DMS153 (cell line): ENCODE results near the gene SOCS1.

Source experiments
- DNase-seq: peaks from one replicate; lab custom pipeline; 2025; lab: John Stamatoyannopoulos, UW

SOCS1 gene

DNA sequence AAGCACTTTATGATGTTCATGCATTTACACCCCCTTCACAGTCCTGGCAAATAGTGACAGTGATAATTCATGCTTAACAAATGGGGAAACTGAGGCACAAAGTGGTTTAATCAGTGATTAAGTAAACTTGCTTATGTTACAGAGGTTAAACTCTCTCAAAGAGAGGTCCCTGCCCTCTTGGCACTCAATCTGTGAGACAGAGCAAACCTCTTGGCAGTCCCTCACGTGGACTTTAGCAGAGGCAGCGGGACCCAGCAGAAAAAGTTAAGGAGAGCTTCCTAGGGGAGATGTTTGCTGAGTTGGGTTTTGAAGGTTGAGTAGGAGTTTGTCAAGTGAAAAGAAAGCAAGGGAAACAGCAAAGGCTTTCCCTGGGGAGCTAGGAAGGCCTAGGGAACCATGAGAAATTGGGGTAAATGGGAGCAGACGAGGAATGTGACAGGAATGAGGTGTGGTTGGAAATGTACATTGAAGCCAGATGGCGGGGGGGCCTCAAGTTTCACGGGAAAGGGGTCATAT, 10.7 kb downstream of the SOCS1 start:
- no peak for DNase-seq

DNA sequence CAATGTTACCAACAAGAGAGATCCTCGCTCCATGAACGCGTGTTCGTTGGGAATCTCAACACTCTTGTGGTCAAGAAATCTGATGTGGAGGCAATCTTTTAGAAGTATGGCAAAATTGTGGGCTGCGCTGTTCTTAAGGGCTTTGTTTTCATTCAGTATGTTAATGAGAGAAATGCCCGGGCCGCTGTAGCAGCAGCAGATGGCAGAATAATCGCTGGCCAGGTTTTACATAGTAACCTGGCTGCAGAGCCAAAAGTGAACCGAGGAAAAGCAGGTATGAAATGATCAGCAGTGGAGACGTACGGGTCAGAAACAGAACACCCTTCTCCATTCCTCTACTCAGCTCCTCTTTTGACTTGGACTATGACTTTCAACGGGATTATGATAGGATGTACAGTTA, 13.3 kb downstream of the SOCS1 start:
- DNase-seq, result no peak

DNA sequence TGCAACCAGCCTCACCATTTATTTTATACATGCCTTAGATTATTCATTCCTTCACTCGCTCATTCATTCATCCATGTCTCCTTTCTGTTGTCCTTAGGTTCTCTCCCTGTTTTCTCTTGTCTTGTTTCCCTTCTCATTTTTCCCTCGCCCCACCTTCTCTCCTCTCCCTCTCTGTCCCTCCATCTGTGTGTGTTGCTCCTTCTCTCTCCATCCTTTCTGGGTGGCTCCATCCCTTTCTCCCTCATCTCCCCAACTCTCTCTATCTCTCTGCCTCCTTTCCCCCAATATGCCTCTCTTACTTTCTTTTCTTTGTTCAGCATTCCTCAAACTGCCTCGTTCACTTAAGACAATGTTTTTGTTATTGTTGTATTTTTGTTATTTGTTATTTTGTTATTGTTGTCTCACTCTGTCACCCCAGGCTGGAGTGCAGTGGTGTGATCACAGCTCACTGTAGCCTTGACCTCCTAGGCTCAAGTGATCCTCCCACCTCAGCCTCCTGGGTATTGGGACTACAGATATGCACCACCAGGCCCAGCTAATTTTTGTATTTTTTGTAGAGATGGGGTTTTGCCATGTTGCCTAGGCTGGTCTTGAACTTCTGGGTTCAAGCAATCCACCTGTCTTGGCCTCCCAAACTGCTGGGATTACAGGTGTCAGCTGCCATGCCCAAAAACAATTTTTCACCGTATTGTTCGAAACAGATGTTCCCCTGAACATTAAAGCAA, 14.4 kb downstream of the SOCS1 start:
- DNase-seq, result no peak

DNA sequence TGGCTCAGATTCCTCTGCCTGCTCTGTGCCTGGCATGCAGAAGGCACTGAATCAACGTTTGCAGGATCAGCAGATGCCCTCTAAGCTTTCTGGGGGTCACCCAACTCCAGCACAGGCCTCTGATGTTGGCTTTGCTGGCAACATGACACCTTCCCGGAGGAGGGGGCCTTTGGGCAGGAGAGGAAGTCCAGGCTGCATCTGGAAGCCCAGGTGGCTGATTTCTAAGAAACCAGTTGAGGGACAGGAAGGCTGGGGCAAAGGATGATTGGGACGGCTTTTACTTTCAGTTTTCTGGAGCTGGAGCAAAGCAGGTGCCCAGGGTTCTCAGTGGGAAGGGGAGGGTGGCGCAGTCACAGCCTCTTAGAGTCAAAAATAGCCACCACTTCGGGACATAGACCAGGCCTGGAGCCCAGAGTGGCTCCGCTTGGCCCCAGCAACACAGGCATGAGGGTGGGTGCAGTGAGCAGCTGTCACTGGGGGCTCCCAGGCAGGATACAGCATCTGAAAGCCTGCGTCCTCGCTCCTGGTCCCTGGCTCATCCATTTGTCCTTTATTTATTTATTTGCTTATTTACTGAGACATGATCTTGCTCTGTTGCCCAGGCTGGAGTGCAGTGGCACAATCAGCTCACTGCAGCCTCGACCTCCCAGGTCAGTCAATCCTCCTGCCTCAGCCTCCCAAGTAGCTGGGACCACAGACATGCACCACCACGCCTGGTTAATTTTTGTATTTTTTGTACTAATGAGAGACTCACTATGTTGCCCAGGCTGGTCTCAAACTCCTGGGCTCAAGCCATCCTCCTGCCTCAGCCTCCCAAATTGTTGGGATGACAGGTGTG, 15.1 kb downstream of the SOCS1 start:
- DNase-seq, result no peak

DNA sequence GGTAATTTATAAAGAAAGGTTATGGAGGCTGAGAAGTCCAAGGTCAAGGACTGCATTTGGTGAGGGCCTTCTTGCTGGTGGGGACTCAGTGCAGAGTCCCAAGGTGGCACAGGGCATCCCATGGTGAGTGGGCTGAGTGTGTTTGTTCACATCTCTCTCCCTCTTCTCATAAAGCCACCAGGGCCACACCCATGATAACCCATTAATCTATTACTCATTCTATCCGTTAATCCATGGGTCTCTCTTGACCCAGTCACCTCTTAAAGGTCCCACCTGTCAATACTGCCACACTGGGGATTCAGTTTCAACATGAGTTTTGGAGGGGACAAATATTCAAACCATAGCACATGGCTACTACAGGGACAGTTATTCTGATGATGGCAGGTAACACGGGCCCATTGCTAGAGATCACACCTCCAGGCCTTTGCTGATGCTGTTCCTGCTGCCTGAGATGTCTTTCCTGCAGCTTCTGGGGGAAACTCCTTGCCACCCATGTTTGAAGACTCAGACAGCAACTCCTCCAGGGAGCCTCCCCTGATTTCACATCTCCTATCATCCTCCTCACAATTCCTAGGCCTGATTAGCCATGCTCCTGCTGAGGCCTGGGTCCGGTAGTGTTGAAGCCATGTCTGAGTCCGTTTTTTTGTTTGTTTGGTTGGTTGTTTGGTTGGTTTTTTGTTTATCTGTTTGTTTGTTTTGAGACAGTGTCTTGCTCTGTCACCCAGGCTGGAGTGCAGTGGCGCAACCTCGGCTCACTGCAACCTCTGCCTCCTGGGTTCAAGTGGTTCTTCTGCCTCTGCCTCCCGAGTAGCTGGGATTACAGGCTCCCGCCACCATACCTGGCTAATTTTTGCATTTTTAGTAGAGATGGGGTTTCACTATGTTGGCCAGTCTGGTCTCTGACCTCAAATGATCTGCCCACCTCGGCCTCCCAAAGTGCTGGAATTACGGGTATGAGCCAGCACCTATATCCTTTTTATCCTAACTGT, 16.1 kb downstream of the SOCS1 start:
- DNase-seq, result no peak

DNA sequence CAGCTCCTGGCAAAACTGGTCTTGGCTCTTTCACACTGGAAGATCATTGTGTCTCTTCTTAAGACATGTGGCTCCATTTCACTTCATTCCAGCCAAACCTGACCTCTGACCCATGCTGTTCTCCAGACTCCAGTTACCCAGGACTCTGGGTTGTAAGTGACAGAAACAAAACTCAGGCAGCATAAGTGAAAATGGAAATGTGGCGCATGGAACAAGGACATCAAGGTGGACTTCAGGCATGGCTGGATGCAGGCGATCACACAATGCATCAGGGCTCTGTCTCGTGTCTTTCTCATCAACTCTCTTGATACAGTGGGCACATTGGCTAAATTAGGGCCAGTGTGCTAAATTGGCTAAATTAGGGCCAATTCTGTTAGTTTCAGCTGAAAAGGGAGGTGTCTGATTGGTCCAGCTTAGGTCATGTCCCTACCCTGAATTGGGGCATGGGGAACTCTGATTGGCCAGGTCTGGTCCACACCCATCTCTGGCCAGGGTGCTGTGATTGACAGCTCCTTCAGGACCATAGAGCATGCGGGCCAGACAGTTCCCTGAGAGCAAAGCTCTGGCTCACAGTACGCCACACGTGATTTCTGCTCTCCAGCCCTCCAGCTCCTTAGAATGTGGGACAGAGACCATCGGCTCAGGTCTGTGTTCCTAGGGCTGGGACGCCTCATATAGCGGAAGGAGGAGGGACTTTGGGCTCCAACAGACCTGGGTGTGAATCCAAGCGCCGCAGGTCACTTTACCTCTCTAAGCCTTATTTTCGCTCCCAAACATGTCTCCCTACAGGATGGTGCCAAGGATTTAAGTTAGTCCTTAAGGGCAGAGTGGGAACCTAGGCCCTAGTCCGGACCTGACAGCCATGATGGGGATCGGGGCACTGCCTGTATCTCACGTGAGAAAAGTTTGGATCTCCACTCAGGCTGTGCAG, 17.5 kb downstream of the SOCS1 start:
- no peak for DNase-seq

DNA sequence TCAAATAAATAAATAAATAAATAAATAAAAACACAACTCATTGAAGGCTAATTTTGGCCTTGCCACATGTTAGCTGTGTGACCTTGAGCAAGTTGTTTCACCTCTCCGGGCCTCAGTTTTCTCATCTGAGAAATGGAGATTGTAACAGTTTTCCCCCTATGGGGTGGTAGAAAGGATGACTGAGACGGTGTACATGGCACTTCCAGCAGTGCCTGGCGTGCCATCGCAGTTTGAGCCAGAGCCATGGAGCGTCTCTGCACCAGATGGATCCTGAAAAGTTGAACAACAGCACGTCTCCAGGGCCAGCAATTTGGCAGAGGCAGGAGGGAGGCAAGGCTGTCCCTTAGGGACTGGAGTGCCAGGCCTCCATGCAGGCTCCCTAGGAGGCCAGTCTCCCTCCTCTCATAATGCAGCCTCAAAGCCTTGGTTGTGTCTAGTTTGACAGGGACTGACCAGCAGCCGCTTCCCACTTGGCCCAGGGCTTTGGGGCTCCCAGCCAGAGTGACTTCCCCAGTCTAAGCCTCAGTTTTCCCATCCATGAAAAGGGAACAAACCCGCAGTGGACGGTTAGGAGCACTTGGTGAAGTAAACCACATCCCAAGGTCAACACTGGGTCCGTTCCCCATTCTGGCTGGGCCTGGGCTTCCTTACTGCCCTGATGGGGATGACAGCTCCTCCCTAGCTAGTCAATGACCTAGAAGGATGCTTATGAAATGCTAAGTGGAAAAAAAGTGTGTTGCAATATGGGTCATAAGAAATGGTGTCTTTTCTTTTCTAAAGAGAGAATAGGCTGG, 19.3 kb downstream of the SOCS1 start:
- no peak for DNase-seq

DNA sequence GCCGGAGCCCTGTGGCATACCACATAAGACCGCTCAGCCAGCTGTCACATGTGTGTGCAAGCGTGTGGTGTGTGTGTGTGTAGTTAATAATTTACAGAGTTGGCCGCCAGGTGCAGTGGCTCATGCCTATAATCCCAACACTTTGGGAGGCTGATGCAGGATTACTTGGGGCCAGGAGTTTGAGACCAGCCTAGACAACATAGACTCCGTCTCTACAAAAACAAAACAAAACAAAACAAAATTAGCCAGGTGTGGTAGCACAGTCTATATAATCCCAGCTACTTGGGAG, 20.4 kb downstream of the SOCS1 start:
- DNase-seq, result no peak

DNA sequence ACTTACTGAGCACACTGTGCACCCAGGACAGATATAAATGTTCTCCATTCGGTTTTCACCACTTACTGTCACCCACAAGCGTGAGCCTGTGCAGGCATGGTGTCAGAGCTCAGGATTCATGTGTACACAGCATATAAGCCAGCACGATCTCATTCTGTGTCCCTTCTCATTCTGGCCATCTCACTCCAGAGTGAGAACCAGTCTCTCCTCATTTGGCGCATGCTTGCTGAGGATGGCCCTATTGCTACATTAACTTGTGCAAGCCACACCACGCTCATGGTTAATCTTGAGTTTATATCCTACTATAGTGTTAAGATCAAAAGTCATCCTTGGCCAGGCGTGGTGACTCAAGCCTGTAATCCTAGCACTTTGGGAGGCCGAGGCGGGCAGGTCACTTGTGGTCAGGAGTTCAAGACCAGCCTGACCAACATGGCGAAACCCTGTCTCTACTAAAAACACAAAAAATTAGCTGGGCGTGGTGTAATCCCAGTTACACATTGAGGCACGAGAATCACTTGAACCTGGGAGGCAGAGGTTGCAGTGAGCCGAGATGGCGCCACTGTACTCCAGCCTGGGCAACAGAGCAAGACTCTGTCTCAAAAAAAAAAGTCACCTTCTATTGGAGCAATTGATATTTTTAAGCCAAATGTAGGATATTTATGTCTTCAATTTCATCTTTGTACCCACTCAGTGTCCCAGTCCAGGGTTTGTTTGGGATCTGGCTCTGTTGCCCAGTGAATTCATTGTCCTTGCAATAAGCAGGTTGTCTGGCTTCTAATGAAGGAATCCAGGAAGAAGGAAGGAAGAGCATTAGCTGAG, 20.9 kb downstream of the SOCS1 start:
- DNase-seq, result no peak

DNA sequence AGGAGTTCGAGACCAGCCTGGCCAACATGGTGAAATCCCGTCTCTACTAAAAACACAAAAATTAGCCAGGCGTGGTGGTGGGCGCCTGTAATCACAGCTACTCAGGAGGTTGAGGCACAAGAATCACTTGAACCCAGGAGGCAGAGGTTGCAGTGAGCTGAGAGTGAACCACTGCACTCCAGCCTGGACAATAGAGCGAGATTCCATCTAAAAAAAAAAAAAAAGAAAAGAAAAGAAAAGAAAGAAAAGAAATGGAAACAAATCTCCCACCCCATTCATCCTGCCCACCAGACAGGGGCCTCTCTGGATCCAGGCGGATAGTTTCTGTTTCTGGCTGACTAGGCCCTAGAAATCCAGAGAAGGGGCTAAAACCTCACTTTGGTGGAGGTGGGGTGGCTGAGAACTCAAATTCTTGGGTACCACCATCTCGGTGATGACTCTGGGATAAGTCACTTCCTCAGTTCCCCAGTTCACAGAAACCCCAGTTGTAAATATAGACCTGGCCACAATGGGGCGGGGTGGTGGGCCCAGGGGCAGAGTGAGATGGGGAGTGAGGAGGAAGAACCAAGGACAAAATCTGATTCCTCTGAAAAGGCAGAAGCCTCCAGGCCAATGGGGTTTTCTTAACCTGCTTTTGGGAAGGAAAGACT, 22.2 kb downstream of the SOCS1 start:
- DNase-seq, result no peak

DNA sequence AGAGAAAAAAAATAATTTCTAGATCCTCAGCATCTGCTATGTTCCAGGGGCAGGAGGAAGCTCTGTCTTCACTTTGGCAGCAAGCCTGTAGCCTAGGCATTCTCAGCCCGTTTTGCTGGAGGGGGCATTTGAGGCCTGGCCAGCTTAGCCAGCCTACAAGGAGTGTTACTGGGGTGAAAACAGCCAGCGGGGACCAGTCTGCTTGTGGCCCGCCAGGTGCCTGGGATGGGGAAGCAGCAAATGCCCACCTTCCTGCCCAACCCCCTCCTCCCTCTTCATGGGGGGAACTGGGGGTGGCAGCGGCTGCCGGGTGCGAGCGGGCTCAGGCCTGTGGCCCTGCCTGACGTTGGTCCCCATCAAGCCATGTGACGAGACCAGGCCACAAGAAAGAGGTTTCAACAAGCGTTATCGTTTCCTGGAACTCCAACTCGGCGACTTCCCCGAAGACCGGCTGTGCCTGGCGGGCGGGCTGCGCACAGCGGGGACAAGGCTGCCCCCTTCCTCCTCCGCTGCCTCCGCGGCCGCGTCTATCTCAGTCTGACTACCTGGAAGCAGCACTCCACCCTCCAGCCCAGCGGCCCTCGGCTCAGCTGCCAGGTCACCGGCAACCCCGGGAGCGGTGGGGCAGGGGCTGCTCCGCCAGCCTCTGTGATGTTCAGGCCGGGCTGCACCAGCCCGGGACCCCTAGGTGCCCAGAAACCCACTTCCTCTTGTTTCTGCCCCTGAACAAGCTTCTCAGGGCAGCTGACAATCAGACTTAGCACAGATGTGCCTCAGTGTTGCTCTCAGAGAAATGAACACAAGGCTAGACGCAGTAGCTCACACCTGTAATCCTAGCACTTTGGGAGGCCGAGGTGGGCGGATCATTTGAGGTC, 22.9 kb downstream of the SOCS1 start:
- no peak for DNase-seq

DNA sequence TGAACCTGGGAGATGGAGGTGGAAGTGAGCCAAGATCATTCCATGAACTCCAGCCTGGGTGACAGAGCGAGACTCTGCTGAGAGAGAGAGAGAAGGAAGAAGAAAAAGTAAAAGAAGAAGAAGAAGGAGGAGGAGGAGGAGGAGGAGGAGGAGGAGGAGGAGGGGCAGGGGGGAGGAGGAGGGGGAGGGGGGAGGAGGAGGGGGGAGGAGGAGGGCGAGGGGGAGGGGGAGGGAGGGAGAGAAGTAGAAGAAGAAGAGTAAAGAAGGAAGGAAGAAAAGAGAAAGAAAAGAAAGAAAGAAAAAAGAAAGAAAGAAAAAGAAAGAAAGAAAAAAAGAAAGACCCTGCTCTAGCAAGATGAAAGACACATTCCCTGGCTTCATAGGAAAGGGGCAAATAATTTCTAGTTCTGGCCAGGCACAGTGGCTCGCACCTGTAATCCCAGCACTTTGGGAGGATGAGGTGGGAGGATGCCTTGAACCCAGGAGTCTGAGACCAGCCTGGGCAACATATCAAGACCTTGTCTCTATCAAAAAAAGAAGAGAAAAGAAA, 23.6 kb downstream of the SOCS1 start:
- no peak for DNase-seq

DNA sequence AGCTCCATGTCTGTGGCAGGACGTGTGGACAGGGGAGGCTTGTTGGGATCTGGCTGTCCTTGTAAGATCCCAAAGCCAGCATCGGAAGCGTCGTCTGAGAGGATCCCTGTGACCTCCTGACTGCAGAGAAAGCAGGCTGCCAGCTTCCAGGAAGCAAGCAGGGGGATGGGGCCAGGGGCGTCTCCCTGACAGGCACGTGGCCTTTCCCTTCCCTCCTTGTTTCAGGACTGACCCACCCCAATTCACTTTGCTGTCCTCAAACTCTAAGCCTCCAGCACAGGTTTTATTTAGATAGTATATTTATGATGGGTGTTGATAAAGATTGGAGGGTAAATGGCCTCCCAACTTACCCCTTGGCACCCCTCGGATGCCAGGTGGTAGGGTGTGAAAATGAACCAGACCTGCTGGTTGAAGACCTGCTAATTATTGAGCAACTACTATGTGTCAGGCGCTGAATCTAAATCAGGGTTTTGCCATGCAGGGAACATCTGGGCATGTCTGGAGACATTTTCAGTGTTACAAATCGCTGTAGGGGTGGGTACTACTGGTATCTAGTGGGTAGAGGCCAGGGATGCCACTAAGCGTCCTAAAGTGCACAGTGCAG, 24.5 kb downstream of the SOCS1 start:
- DNase-seq, result no peak

DNA sequence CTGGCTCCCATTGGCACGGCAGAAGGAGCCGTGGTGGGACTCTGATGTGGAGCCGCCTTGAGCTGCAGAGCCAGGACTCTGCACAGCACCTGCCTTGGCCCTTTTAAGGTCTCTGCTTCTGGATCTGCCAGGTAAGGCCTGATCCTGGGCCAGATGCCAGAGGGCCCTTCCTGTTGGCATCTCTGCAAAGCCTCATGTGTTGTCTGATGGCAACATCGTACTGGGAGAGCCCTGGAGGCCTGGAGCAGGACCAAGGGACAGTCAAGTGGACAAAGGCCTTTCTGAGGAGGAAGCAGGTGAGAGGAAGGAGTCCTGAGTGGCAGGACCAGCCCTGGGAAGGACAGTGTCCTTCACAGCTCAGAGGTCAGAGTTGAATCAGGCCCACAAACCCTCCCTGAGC, 26.1 kb downstream of the SOCS1 start:
- no peak for DNase-seq

DNA sequence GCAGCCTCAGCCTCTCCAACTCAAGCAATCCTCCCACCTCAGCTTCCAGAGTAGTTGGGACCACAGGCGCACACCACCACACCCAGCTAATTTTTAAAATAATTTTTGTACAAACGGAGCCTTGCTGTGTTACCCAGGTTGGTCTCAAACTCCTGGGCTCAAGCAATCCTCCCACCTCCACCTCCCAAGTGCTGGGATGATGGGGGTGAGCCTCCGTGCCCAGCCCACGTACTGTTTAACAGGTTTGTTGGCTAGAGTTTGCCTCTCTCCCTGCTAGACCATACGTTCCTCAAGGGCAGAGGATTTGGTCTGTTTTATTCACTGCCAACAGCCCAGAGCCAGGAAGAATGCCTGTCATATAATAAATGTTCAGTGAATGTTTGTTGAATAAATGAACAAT, 26.6 kb downstream of the SOCS1 start:
- DNase-seq, result no peak

DNA sequence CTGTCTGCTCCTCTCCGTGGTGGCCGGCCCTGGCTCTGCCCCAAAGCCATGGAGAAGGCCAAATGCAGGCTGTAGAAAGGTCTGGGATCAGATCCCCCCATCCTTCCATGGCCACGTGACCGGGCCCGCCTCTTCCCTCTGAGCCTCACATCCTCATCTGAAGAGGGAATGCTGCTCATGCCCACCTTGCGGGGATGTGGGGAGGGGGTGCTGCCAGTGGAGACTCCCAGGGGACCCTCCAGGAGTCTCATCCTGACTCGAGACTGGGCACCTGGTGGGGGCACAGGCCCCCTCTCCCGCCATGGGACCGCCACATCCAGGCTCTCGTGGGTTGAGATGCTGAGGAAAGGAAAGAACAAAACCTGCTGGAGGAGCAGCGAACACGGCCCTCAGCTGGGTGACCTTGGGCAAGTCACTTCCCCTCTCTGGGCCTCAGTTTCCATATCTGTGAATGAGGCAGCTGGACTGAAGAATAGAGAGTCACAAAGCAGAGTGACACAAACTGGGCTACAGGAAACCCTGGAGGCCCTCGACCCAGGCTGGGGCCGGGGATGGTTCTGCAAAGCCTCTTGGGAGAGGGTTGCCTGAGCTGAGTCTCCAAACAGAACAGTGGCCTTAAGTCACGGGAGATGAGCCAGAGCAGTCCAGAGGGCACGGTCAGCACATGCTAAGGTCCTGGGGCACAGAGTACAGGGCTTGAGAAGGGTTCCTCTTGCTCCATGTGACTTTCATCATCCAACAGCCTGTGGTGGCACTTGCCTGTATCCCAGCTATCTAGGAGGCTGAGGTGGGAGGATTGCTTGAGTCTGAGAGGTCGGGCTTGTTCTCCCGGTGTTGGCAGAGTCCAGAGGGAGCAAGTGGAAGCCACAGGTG, 30.1 kb downstream of the SOCS1 start:
- DNase-seq, result no peak
